ENCODE data around the gene IFITM5.

IFITM5 gene

DNA sequence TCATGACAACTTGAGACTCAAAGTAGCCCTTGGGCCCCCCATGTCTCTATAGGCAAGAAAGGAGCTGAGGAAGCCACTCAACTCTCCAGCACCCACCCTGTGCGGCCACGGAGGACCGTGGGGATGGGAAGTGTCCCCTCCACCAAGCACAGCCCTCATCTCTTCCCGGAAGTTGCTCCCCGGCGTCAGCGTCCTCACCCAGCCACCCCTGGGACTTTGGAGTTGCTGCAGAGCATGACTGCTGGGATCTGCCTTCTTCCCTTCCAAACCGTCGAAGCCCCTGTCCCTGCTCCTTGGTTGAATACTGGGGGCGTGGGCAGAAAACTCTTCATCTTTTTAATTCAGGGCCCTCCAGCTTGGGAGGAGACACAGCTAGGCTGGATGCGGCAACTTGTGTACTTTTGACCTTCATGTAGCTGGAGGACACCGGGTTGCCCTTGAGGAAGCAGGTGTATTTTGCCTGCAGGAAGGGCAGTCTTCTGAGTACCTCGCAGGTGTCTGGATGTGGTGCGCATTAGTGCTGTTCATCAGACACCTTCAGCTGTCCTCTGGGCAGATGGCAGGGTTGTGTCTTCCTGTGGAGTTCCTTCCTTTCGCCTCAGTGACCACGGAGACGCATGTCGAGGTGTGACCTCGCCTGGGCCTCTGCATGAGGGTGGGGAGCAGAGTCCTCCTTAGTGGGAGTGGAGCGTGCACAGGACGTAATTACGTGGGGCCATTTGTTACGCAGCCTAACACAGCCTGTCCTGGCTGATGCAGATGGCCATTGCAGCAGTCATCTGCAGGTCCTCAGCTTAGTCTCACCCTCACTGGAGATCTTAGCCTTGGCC, 33.5 kb upstream of the IFITM5 start:
- H3K14ac ChIP-seq (ENCODE audit: low read length in 2 of 2) = no peak overlapping the region
- H4K91ac ChIP-seq (ENCODE audit: low read length) = peak overlapping the region; percentile 74
- no peak for DNase-seq
- H3K9me3 ChIP-seq (ENCODE audit: control insufficient read depth, low read length) = no peaks in the 10 kb centered on the region
- H3K18ac ChIP-seq (ENCODE audit: low read depth in 1 of 2, low read length in 2 of 2) = no peak overlapping the region
- H2BK5ac ChIP-seq (ENCODE audit: low read depth, low read length, poor library complexity, severe bottlenecking) = no peak overlapping the region
- no peak overlapping the region for H3K4ac ChIP-seq (ENCODE audit: low read depth in 1 of 2, low read length in 2 of 2)
- no peak overlapping the region for H3K4me3 ChIP-seq (ENCODE audit: insufficient read depth in 1 of 2, low read depth in 1 of 2, low read length in 2 of 2)
- H3K4me1 ChIP-seq (ENCODE audit: control insufficient read depth, insufficient read depth, low read depth, low read length) = peaks cover 16% of the 10 kb centered on the region
- no peak overlapping the region for H4K8ac ChIP-seq (ENCODE audit: low read length)
- no peak overlapping the region for H3K9ac ChIP-seq (ENCODE audit: low read length)
- no peak overlapping the region for H3K4me2 ChIP-seq (ENCODE audit: low read length, poor library complexity, severe bottlenecking)
- H2AK5ac ChIP-seq (ENCODE audit: low read length, severe bottlenecking) = no peak overlapping the region
- no peaks in the 10 kb centered on the region for H3K79me1 ChIP-seq (replicated peaks; ENCODE audit: low read length, poor library complexity, severe bottlenecking)
- H2BK12ac ChIP-seq (ENCODE audit: low read length in 2 of 2) = peak overlapping the region in 1 of 2 experiments; percentile 47
- no peak overlapping the region for H2BK120ac ChIP-seq (ENCODE audit: low read depth, low read length)
- H3K36me3 ChIP-seq (ENCODE audit: control insufficient read depth in 1 of 2, insufficient read depth in 2 of 2, low read depth in 1 of 2, low read length in 2 of 2) = no peaks in the 10 kb centered on the region
- no peaks in the 10 kb centered on the region for H3K27me3 ChIP-seq (ENCODE audit: control insufficient read depth in 1 of 2, insufficient read depth in 1 of 2, low read length in 2 of 2)
- H2AFZ ChIP-seq (ENCODE audit: low read depth, low read length) = no peak overlapping the region
- no peak overlapping the region for H2BK15ac ChIP-seq (ENCODE audit: low read depth, poor library complexity, severe bottlenecking)
- WGBS = 97% methylated on average over 23 of the region's 23 CpGs
- no peak overlapping the region for H3K23ac ChIP-seq (ENCODE audit: low read length in 2 of 2)
- H3K27ac ChIP-seq (ENCODE audit: low read length, poor library complexity, severe bottlenecking) = no peak overlapping the region

DNA sequence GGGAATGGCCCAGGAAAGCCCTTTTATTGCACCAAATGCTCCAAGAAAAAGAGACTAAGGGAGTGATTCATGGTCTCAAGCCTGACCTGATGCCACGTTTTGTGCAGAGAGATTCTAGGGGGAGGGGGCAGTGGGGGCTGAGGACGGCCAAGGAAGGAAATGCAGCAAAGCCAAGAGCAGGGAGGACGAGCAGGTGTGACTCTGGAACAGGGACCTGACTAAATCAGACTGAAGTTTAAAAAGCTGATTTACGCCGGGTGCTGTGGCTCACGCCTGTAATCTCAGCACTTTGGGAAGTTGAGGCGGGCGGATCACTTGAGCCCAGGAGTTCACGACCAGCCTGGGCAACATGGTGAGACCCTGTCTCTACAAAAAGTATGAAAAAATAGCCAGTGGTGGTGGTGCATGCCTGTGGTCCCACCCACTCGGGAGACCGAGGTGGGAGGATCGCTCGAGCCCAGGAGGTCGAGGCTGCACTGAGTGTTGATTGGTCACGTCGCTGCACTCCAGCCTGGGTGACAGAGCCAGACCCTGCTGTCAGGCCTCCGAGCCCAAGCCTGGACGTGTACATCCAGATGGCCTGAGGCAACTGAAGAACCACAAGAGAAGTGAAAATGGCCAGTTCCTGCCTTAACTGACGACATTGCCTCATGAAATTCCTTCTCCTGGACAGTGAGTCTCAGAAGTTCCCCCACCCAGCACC, 32.2 kb upstream of the IFITM5 start:
- H3K4me3 ChIP-seq (ENCODE audit: insufficient read depth in 1 of 2, low read depth in 1 of 2, low read length in 2 of 2) = no peak overlapping the region
- no peak overlapping the region for H2BK5ac ChIP-seq (ENCODE audit: low read depth, low read length, poor library complexity, severe bottlenecking)
- no peak overlapping the region for H3K18ac ChIP-seq (ENCODE audit: low read depth in 1 of 2, low read length in 2 of 2)
- H3K23ac ChIP-seq (ENCODE audit: low read length in 2 of 2) = no peak overlapping the region
- no peak overlapping the region for H4K91ac ChIP-seq (ENCODE audit: low read length)
- H2AFZ ChIP-seq (ENCODE audit: low read depth, low read length) = no peak overlapping the region
- no peak for DNase-seq
- H2BK15ac ChIP-seq (ENCODE audit: low read depth, poor library complexity, severe bottlenecking) = no peak overlapping the region
- H3K4me2 ChIP-seq (ENCODE audit: low read length, poor library complexity, severe bottlenecking) = no peak overlapping the region
- H3K79me1 ChIP-seq (replicated peaks; ENCODE audit: low read length, poor library complexity, severe bottlenecking) = no peaks in the 10 kb centered on the region
- no peak overlapping the region for H3K4ac ChIP-seq (ENCODE audit: low read depth in 1 of 2, low read length in 2 of 2)
- no peaks in the 10 kb centered on the region for H3K9me3 ChIP-seq (ENCODE audit: control insufficient read depth, low read length)
- no peak overlapping the region for H3K14ac ChIP-seq (ENCODE audit: low read length in 2 of 2)
- 92% methylated on average over 19 of the region's 19 CpGs for WGBS
- no peak overlapping the region for H4K8ac ChIP-seq (ENCODE audit: low read length)
- H3K36me3 ChIP-seq (ENCODE audit: control insufficient read depth in 1 of 2, insufficient read depth in 2 of 2, low read depth in 1 of 2, low read length in 2 of 2) = no peaks in the 10 kb centered on the region
- no peak overlapping the region for H3K27ac ChIP-seq (ENCODE audit: low read length, poor library complexity, severe bottlenecking)
- H3K4me1 ChIP-seq (ENCODE audit: control insufficient read depth, insufficient read depth, low read depth, low read length) = peaks cover 26% of the 10 kb centered on the region
- no peak overlapping the region for H2BK12ac ChIP-seq (ENCODE audit: low read length in 2 of 2)
- H3K27me3 ChIP-seq (ENCODE audit: control insufficient read depth in 1 of 2, insufficient read depth in 1 of 2, low read length in 2 of 2) = no peaks in the 10 kb centered on the region
- H2BK120ac ChIP-seq (ENCODE audit: low read depth, low read length) = no peak overlapping the region
- H3K9ac ChIP-seq (ENCODE audit: low read length) = no peak overlapping the region
- no peak overlapping the region for H2AK5ac ChIP-seq (ENCODE audit: low read length, severe bottlenecking)

DNA sequence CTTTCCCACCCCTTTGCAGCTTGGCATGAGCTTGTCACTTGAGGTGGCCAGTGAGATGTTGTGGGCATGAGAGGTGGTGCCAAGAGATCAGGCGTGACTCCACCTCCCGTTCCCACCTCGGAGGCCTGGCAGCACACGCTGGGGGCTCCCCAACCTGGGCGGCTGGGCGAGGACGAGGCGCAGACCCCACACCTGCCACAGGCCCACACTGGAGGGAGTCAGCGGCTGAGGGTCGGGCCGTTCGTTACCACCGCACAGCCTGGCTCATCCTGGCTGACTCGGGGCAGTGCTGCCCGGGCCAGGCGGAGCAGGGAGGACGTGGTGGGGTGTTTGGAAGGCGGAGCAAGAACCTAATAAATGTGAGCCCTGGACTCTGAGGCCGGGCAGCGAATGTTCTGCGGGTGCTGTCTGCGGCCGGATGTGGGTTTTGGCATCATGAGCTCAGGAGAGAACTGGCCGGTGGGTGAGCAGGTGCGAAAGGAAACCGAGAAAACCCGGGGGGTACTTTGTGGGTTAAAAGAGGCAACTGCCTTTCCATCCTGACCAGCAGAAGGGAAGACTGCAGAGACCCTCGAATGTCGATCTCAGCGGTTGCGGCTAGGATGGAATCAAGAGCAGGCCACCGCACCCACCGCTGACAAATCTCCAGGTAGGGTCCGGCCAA, 31.5 kb upstream of the IFITM5 start:
- WGBS = 91% methylated on average over 34 of the region's 34 CpGs
- Histone ChIP-seq H3K4ac (ENCODE audit: low read depth in 1 of 2, low read length in 2 of 2) (no peak overlapping the region), H4K8ac (ENCODE audit: low read length) (no peak overlapping the region), H2AK5ac (ENCODE audit: low read length, severe bottlenecking) (no peak overlapping the region), H3K4me1 (ENCODE audit: control insufficient read depth, insufficient read depth, low read depth, low read length) (peaks cover 28% of the 10 kb centered on the region), H3K36me3 (ENCODE audit: control insufficient read depth in 1 of 2, insufficient read depth in 2 of 2, low read depth in 1 of 2, low read length in 2 of 2) (no peaks in the 10 kb centered on the region), H3K4me2 (ENCODE audit: low read length, poor library complexity, severe bottlenecking) (no peak overlapping the region), H3K9me3 (ENCODE audit: control insufficient read depth, low read length) (no peaks in the 10 kb centered on the region), H2BK12ac (ENCODE audit: low read length in 2 of 2) (peak overlapping the region; percentile 9 to 38), H3K79me1 (replicated peaks; ENCODE audit: low read length, poor library complexity, severe bottlenecking) (no peaks in the 10 kb centered on the region), H3K14ac (ENCODE audit: low read length in 2 of 2) (no peak overlapping the region), H3K4me3 (ENCODE audit: insufficient read depth in 1 of 2, low read depth in 1 of 2, low read length in 2 of 2) (no peak overlapping the region), H4K91ac (ENCODE audit: low read length) (no peak overlapping the region), H2AFZ (ENCODE audit: low read depth, low read length) (no peak overlapping the region), H3K18ac (ENCODE audit: low read depth in 1 of 2, low read length in 2 of 2) (no peak overlapping the region), H3K9ac (ENCODE audit: low read length) (no peak overlapping the region), H2BK15ac (ENCODE audit: low read depth, poor library complexity, severe bottlenecking) (peak overlapping the region; percentile 56), H2BK5ac (ENCODE audit: low read depth, low read length, poor library complexity, severe bottlenecking) (no peak overlapping the region), H3K23ac (ENCODE audit: low read length in 2 of 2) (no peak overlapping the region), H2BK120ac (ENCODE audit: low read depth, low read length) (no peak overlapping the region), H3K27me3 (ENCODE audit: control insufficient read depth in 1 of 2, insufficient read depth in 1 of 2, low read length in 2 of 2) (no peaks in the 10 kb centered on the region), H3K27ac (ENCODE audit: low read length, poor library complexity, severe bottlenecking) (no peak overlapping the region)
- DNase-seq = no peak

DNA sequence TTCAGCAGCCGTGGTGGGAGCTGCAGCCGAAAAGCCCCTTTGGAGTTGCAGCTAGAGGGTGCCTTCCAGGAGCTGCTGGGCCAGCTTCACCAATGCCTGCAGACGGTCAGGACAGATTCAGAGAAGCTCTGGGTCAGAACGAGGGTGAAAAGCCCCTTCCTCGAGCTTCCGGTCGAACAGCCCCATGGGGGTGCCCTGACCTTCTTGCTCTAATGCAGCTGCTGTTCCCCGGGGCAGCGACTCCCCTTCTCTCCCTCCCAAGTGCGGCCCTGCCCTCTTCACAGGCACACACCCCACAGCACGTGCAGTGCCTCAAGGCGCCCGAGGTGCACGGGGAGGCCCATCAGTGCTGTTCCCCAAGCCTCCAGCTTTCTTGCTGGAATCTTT, 31.0 kb upstream of the IFITM5 start:
- WGBS = 94% methylated on average over 14 of the region's 14 CpGs
- peak overlapping the region; percentile 9 to 72 for H2BK12ac ChIP-seq (ENCODE audit: low read length in 2 of 2)
- H3K36me3 ChIP-seq (ENCODE audit: control insufficient read depth in 1 of 2, insufficient read depth in 2 of 2, low read depth in 1 of 2, low read length in 2 of 2) = no peaks in the 10 kb centered on the region
- no peak overlapping the region for H2BK120ac ChIP-seq (ENCODE audit: low read depth, low read length)
- no peak overlapping the region for H3K4me2 ChIP-seq (ENCODE audit: low read length, poor library complexity, severe bottlenecking)
- H2BK5ac ChIP-seq (ENCODE audit: low read depth, low read length, poor library complexity, severe bottlenecking) = no peak overlapping the region
- no peak overlapping the region for H3K9ac ChIP-seq (ENCODE audit: low read length)
- peak overlapping the region; percentile 13 for H2BK15ac ChIP-seq (ENCODE audit: low read depth, poor library complexity, severe bottlenecking)
- no peak overlapping the region for H4K91ac ChIP-seq (ENCODE audit: low read length)
- no peak overlapping the region for H2AK5ac ChIP-seq (ENCODE audit: low read length, severe bottlenecking)
- DNase-seq = no peak
- H3K9me3 ChIP-seq (ENCODE audit: control insufficient read depth, low read length) = no peaks in the 10 kb centered on the region
- H3K18ac ChIP-seq (ENCODE audit: low read depth in 1 of 2, low read length in 2 of 2) = no peak overlapping the region
- peaks cover 26% of the 10 kb centered on the region for H3K4me1 ChIP-seq (ENCODE audit: control insufficient read depth, insufficient read depth, low read depth, low read length)
- peaks cover 2% of the 10 kb centered on the region for H3K79me1 ChIP-seq (replicated peaks; ENCODE audit: low read length, poor library complexity, severe bottlenecking)
- no peak overlapping the region for H4K8ac ChIP-seq (ENCODE audit: low read length)
- no peak overlapping the region for H3K27ac ChIP-seq (ENCODE audit: low read length, poor library complexity, severe bottlenecking)
- no peak overlapping the region for H3K4ac ChIP-seq (ENCODE audit: low read depth in 1 of 2, low read length in 2 of 2)
- H3K4me3 ChIP-seq (ENCODE audit: insufficient read depth in 1 of 2, low read depth in 1 of 2, low read length in 2 of 2) = no peak overlapping the region
- H3K14ac ChIP-seq (ENCODE audit: low read length in 2 of 2) = no peak overlapping the region
- H3K23ac ChIP-seq (ENCODE audit: low read length in 2 of 2) = no peak overlapping the region
- no peak overlapping the region for H2AFZ ChIP-seq (ENCODE audit: low read depth, low read length)
- H3K27me3 ChIP-seq (ENCODE audit: control insufficient read depth in 1 of 2, insufficient read depth in 1 of 2, low read length in 2 of 2) = no peaks in the 10 kb centered on the region
